Loucy (cell line): ENCODE results near the gene TAPBP.
"Not testable (repeated sequence)": the region's sequence is repeated elsewhere in the genome, so short reads cannot be mapped to it uniquely, and the experiment has no call there.

Experiments
- H2AFZ ChIP-seq: fragments of 200-600 bp; sonication (generic); 2 replicates; pipeline ENCODE4 v1.6.0; 2016; ENCODE audit warnings: antibody characterized with exemption, mild to moderate bottlenecking, low read length, moderate library complexity
- H3F3A ChIP-seq: fragments of 200-600 bp; 2 replicates; pipeline ENCODE4 v1.6.0; 2016; ENCODE audit warnings: antibody characterized with exemption, low read depth, mild to moderate bottlenecking
- H3K27me3 ChIP-seq: fragments of 200-600 bp; sonication (generic); 2 replicates; pipeline ENCODE4 v1.6.1; 2014; ENCODE audit warnings: low read length, mild to moderate bottlenecking; ENCODE audit not compliant: insufficient read depth, poor library complexity, severe bottlenecking
- H3K36me3 ChIP-seq: fragments of 200-600 bp; sonication (generic); 2 replicates; pipeline ENCODE4 v1.6.1; 2016; ENCODE audit warnings: low read length; ENCODE audit not compliant: insufficient read depth
- H3K4me1 ChIP-seq: fragments of 200-600 bp; sonication (generic); 2 replicates; pipeline ENCODE4 v1.5.1; 2014; ENCODE audit warnings: low read length, mild to moderate bottlenecking; ENCODE audit not compliant: insufficient read depth, poor library complexity, severe bottlenecking
- H3K4me2 ChIP-seq: fragments of 200-600 bp; sonication (generic); 2 replicates; pipeline ENCODE4 v1.6.0; 2014; ENCODE audit warnings: antibody characterized with exemption, low read length, low read depth, mild to moderate bottlenecking; ENCODE audit not compliant: poor library complexity, severe bottlenecking
- H3K4me3 ChIP-seq: fragments of 200-600 bp; sonication (generic); 2 replicates; pipeline ENCODE4 v1.5.1; 2014; ENCODE audit warnings: low read length, mild to moderate bottlenecking, mixed read lengths; ENCODE audit not compliant: poor library complexity, severe bottlenecking
- H3K79me2 ChIP-seq: fragments of 200-600 bp; sonication (generic); 2 replicates; pipeline ENCODE4 v1.6.1; 2014; ENCODE audit warnings: low read length; ENCODE audit not compliant: insufficient read depth
- H3K9ac ChIP-seq: fragments of 200-600 bp; sonication (generic); 2 replicates; pipeline ENCODE4 v1.6.0; 2014; ENCODE audit warnings: mild to moderate bottlenecking, low read depth, low read length, moderate library complexity; ENCODE audit not compliant: poor library complexity, severe bottlenecking
- H3K9me2 ChIP-seq: fragments of 200-600 bp; sonication (generic); replicated peaks from 2 replicates; pipeline ENCODE4 v1.6.1; 2016; ENCODE audit warnings: low read depth, low read length, mixed read lengths
- H3K9me3 ChIP-seq: fragments of 200-600 bp; sonication (generic); 2 replicates; pipeline ENCODE4 v1.6.1; 2014; ENCODE audit warnings: mild to moderate bottlenecking, antibody characterized with exemption, low read length, low read depth; ENCODE audit not compliant: insufficient read depth
- H4K20me1 ChIP-seq: fragments of 200-600 bp; sonication (generic); 2 replicates; pipeline ENCODE4 v1.6.0; 2014; ENCODE audit warnings: antibody characterized with exemption, low read length, mild to moderate bottlenecking; ENCODE audit not compliant: insufficient read depth, poor library complexity, severe bottlenecking
- EZH2phosphoT487 ChIP-seq: fragments of 200-600 bp; IDR thresholded peaks from 2 replicates; pipeline ENCODE4 v1.6.1; 2018; ENCODE audit warnings: antibody characterized with exemption, mild to moderate bottlenecking, moderate library complexity, borderline replicate concordance
- TF ChIP-seq, protein P1 (sequence below): fragments of 200-600 bp; sonication (generic); conservative IDR thresholded peaks from 2 replicates; pipeline ENCODE4 v1.5.1; 2014; ENCODE audit warnings: mild to moderate bottlenecking, antibody characterized with exemption, low read length

The TAPBP gene

DNA sequence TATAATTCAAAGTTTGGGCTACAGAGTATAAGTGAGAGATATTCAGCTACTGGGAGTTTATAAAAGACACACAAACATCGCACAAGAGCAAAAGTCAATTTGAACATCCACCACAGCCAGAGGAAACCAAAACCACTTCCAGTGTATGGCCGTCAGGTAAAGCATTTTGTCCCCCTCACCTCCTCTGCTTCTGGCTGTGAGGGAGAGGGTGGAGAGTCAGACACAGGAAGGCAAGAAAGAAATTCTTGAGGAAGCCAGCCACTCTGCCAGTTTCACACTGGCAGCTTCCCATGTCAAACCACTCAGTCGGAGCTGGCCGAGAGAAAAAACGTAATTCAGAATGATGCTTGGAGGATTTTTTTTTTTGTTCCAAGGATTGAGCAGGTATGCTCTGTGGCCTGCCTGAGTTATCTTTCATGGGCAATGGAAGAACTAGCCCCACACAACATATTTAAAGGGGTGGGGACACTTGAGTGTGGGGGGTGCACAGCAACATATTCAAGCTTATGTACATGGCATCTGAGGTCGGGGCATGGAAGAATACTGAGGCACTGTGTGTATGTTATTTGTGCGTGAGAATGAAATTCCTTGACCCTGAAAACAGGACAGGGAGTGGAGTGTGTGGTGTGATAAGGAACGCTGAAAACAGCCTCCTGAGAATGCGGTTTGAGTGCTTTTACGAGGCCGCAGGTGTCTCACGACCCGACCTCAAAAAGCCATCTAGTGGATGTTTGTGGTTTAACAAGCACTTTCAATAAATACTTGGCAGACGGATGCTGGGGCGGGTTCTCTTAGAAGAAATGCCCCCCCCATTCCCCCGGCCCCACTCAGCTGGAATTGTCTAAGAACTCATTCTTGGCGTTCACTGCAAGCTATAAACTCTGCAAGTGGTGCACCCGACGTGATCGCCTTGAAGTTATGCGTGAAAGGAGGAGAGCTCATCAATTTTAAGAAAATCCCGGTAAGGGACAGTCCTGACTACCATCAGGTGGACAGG, 31.1 kb upstream of the TAPBP start:
- Histone ChIP-seq H3F3A (peaks cover 6% of the 10 kb centered on the region; the same call in 1 of the 2 replicates), H3K9me3 (no peaks in the 10 kb centered on the region), H3K79me2 (no peaks in the 10 kb centered on the region), H3K4me1 (peaks cover 16% of the 10 kb centered on the region), H3K4me3 (peak overlapping the region; percentile 64), H4K20me1 (no peaks in the 10 kb centered on the region), H3K9ac (no peak overlapping the region), H3K27me3 (peaks cover 41% of the 10 kb centered on the region), H3K4me2 (peak overlapping the region; percentile 86), H3K9me2 (no peaks in the 10 kb centered on the region), H3K36me3 (no peaks in the 10 kb centered on the region), H2AFZ (no peak overlapping the region)
- TF ChIP-seq EZH2phosphoT487, result no peak
- TF ChIP-seq, protein P1, sequence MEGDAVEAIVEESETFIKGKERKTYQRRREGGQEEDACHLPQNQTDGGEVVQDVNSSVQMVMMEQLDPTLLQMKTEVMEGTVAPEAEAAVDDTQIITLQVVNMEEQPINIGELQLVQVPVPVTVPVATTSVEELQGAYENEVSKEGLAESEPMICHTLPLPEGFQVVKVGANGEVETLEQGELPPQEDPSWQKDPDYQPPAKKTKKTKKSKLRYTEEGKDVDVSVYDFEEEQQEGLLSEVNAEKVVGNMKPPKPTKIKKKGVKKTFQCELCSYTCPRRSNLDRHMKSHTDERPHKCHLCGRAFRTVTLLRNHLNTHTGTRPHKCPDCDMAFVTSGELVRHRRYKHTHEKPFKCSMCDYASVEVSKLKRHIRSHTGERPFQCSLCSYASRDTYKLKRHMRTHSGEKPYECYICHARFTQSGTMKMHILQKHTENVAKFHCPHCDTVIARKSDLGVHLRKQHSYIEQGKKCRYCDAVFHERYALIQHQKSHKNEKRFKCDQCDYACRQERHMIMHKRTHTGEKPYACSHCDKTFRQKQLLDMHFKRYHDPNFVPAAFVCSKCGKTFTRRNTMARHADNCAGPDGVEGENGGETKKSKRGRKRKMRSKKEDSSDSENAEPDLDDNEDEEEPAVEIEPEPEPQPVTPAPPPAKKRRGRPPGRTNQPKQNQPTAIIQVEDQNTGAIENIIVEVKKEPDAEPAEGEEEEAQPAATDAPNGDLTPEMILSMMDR, result peak; percentile 55

DNA sequence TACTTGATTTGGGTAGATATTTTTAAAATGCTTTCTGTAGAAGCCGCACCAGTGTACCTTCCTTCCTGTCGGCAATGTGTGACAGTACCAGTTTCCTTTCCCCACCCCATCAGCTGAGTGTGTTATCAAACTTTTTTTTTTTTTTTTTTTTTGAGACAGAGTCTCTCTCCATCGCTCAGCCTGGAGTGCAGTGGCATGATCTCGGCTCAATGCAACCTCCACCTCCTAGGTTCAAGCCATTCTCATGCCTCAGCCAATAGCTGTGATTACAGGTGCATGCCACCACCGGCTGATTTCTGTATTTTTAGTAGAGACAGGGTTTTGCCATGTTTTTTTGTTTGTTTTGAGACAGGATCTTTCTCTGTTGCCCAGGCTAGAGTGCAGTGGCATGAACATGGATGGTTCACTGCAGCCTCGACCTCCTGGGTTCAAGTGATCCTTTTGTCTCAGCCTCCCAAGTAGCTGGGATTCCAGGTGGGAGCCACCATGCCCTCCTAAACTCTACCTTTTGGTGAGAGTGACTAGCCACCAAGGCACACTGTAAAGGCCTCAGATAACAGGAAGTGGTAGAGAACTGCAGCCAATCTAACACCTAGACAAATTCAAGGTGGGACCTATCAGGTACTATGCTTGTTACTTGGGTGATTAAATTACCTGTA, 30.2 kb upstream of the TAPBP start:
- Histone ChIP-seq H3K4me2 (peak overlapping the region; percentile 86), H3K4me3 (peak overlapping the region; percentile 64), H3K9me2 (no peaks in the 10 kb centered on the region), H3F3A (peaks cover 6% of the 10 kb centered on the region; the same call in 1 of the 2 replicates), H4K20me1 (no peaks in the 10 kb centered on the region), H3K36me3 (no peaks in the 10 kb centered on the region), H3K9me3 (no peaks in the 10 kb centered on the region), H3K9ac (no peak overlapping the region), H3K79me2 (no peaks in the 10 kb centered on the region), H2AFZ (no peak overlapping the region), H3K4me1 (peaks cover 16% of the 10 kb centered on the region), H3K27me3 (peaks cover 32% of the 10 kb centered on the region)
- TF ChIP-seq EZH2phosphoT487, result no peak
- TF ChIP-seq, protein P1, result no peak

DNA sequence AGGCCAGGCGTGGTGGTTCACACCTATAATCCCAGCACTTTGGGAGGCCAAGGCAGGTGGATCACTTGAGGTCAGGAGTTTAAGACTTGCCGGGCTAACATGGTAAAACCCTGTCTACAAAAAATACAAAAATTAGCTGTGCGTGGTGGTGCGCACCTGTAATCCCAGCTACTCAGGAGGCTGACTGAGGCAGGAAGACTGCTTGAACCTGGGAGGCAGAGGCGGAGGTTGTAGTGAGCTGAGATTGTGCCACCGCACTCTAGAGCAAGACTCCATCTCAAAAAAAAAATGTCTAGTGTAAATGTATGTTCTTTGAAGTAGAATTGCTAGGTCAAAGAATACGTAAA, 29.7 kb upstream of the TAPBP start:
- H4K20me1 ChIP-seq, H2AFZ ChIP-seq, H3K9me2 ChIP-seq, H3K9ac ChIP-seq, H3K36me3 ChIP-seq, H3K9me3 ChIP-seq, H3K79me2 ChIP-seq, H3F3A ChIP-seq: not testable (repeated sequence)
- Histone ChIP-seq H3K4me3 (peak overlapping the region; percentile 37), H3K4me2 (peak overlapping the region; percentile 86), H3K4me1 (peaks cover 16% of the 10 kb centered on the region), H3K27me3 (peaks cover 27% of the 10 kb centered on the region)
